OCI-LY3 (cell line): ENCODE measurements around the gene PACRG.

Experiments
- H2AFZ ChIP-seq: fragments of 200-600, 300-600 bp; shearing (Covaris generic); 2 replicates; pipeline ENCODE4 v1.6.0; 2014; ENCODE audit warnings: antibody characterized with exemption, low read depth, low read length
- H3K27ac ChIP-seq: fragments of 200-600, 300-600 bp; sonication (generic); 2 replicates; pipeline ENCODE4 v1.5.1; 2014; ENCODE audit warnings: mild to moderate bottlenecking, low read length, moderate library complexity, mixed read lengths
- H3K27me3 ChIP-seq: fragments of 200-600, 300-600 bp; sonication (generic); 2 replicates; pipeline ENCODE4 v1.6.1; 2014; ENCODE audit warnings: low read depth, low read length, mixed read lengths
- H3K36me3 ChIP-seq: fragments of 200-600, 300-600 bp; sonication (generic); replicated peaks from 2 replicates; pipeline ENCODE3; 2014; ENCODE audit warnings: low read depth, low read length, mixed read lengths
- H3K4me1 ChIP-seq: fragments of 300-600, 200-600 bp; sonication (generic); 2 replicates; pipeline ENCODE4 v1.6.1; 2014; ENCODE audit warnings: low read length, mixed read lengths
- H3K4me2 ChIP-seq: fragments of 200-600, 300-600 bp; sonication (generic); 2 replicates; pipeline ENCODE4 v1.6.1; 2014; ENCODE audit warnings: low read length, mixed read lengths
- H3K4me3 ChIP-seq: fragments of 300-600, 200-600 bp; sonication (generic); 2 replicates; pipeline ENCODE4 v1.5.1; 2014; ENCODE audit warnings: antibody characterized with exemption, mild to moderate bottlenecking, low read length, moderate library complexity
- H3K79me2 ChIP-seq: fragments of 300-600, 200-600 bp; shearing (Covaris generic); 2 replicates; pipeline ENCODE4 v1.6.1; 2014; ENCODE audit warnings: mild to moderate bottlenecking, low read length, mixed read lengths
- H3K9ac ChIP-seq: fragments of 300-600, 200-600 bp; shearing (Covaris generic); 2 replicates; pipeline ENCODE4 v1.6.0; 2014; ENCODE audit warnings: mild to moderate bottlenecking, low read length, moderate library complexity
- H3K9me3 ChIP-seq: fragments of 200-600, 300-600 bp; shearing (Covaris generic); 2 replicates; pipeline ENCODE4 v1.6.1; 2014; ENCODE audit warnings: low read length, mixed read lengths; ENCODE audit not compliant: insufficient read depth
- H4K20me1 ChIP-seq: fragments of 200-600, 300-600 bp; sonication (generic); 2 replicates; pipeline ENCODE4 v1.6.1; 2016; ENCODE audit warnings: low read length, mixed read lengths; ENCODE audit not compliant: insufficient read depth
- EZH2phosphoT487 ChIP-seq: fragments of 200-600 bp; shearing (Covaris generic); IDR thresholded peaks from 2 replicates; pipeline ENCODE4 v1.6.1; 2018; ENCODE audit warnings: antibody characterized with exemption, mixed run types, low read depth
- TF ChIP-seq, protein P1 (sequence below): fragments of 200-600, 300-600 bp; sonication (generic); IDR thresholded peaks from 2 replicates; pipeline ENCODE4 v1.5.1; 2014; ENCODE audit warnings: antibody characterized with exemption, low read length, low read depth

PACRG gene

GRCh38 chr6:163284151-163284550 lies 556.4 kb downstream of the PACRG start:
- no peak overlapping the region for H3K4me2 ChIP-seq
- no peaks in the 10 kb centered on the region for H3K79me2 ChIP-seq
- TF ChIP-seq, protein P1, sequence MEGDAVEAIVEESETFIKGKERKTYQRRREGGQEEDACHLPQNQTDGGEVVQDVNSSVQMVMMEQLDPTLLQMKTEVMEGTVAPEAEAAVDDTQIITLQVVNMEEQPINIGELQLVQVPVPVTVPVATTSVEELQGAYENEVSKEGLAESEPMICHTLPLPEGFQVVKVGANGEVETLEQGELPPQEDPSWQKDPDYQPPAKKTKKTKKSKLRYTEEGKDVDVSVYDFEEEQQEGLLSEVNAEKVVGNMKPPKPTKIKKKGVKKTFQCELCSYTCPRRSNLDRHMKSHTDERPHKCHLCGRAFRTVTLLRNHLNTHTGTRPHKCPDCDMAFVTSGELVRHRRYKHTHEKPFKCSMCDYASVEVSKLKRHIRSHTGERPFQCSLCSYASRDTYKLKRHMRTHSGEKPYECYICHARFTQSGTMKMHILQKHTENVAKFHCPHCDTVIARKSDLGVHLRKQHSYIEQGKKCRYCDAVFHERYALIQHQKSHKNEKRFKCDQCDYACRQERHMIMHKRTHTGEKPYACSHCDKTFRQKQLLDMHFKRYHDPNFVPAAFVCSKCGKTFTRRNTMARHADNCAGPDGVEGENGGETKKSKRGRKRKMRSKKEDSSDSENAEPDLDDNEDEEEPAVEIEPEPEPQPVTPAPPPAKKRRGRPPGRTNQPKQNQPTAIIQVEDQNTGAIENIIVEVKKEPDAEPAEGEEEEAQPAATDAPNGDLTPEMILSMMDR = no peak
- TF ChIP-seq EZH2phosphoT487 = no peak
- no peak overlapping the region for H3K4me3 ChIP-seq
- no peak overlapping the region for H2AFZ ChIP-seq
- no peak overlapping the region for H3K27ac ChIP-seq
- no peaks in the 10 kb centered on the region for H3K4me1 ChIP-seq
- H3K9ac ChIP-seq = no peak overlapping the region
- H3K9me3 ChIP-seq = no peaks in the 10 kb centered on the region
- H3K27me3 ChIP-seq = no peaks in the 10 kb centered on the region
- no peaks in the 10 kb centered on the region for H4K20me1 ChIP-seq
- H3K36me3 ChIP-seq = no peaks in the 10 kb centered on the region

GRCh38 chr6:163285691-163286090 lies 557.9 kb downstream of the PACRG start:
- Histone ChIP-seq H3K9me3 (no peaks in the 10 kb centered on the region), H4K20me1 (no peaks in the 10 kb centered on the region), H3K27ac (no peak overlapping the region), H3K9ac (no peak overlapping the region), H3K4me1 (no peaks in the 10 kb centered on the region), H2AFZ (no peak overlapping the region), H3K36me3 (no peaks in the 10 kb centered on the region), H3K27me3 (no peaks in the 10 kb centered on the region), H3K4me2 (no peak overlapping the region), H3K79me2 (no peaks in the 10 kb centered on the region), H3K4me3 (no peak overlapping the region)
- TF ChIP-seq, protein P1 = no peak
- TF ChIP-seq EZH2phosphoT487 = no peak

DNA sequence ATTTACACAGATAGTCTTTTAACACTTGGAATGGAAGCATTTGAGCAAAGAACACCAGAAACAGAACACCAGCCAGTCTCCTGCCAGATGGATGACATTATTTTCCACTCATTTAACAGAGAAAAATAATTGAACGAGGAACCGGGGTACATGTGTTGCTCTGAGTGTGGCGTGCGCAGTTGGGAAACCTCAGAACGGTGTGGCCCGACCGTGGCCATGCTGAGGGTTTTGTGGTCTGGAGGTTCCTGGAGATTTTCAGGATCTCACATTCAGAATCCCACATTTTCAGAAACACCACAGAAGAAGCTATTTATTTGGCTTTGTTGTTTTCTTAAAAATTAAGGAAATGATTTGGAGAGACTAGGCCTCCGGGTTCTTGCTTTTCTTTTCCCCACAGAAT lies 559.9 kb downstream of the PACRG start:
- H3K27me3 ChIP-seq = no peaks in the 10 kb centered on the region
- no peak for TF ChIP-seq EZH2phosphoT487
- TF ChIP-seq, protein P1 = no peak
- no peaks in the 10 kb centered on the region for H3K36me3 ChIP-seq
- H3K79me2 ChIP-seq = no peaks in the 10 kb centered on the region
- no peak overlapping the region for H3K4me3 ChIP-seq
- no peaks in the 10 kb centered on the region for H3K4me1 ChIP-seq
- H3K9ac ChIP-seq = no peak overlapping the region
- H3K4me2 ChIP-seq = no peak overlapping the region
- H4K20me1 ChIP-seq = no peaks in the 10 kb centered on the region
- H3K27ac ChIP-seq = no peak overlapping the region
- H2AFZ ChIP-seq = no peak overlapping the region
- H3K9me3 ChIP-seq = no peaks in the 10 kb centered on the region

DNA sequence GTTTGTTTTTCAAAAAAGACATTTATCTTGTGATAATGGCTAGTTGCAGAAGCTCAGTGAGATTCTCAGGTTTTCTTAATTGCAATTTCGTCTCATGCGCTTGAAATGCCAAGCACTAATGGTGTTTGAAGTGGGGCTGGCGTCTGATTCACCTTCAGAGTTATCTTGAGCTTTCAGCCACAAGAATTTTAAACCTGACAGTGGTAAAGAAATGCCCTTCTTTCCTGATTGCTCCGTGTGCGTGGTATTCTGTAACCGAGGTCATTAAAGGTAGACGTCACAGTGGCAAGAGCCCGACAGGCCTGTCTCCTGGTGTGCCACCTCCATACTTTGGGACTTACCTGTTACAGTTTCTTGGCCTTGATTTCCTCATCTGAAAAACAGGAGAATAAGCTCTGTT lies 560.3 kb downstream of the PACRG start:
- H3K4me1 ChIP-seq = no peaks in the 10 kb centered on the region
- H4K20me1 ChIP-seq = no peaks in the 10 kb centered on the region
- no peak overlapping the region for H3K27ac ChIP-seq
- no peak overlapping the region for H2AFZ ChIP-seq
- no peaks in the 10 kb centered on the region for H3K27me3 ChIP-seq
- no peaks in the 10 kb centered on the region for H3K36me3 ChIP-seq
- no peaks in the 10 kb centered on the region for H3K79me2 ChIP-seq
- no peak for TF ChIP-seq EZH2phosphoT487
- TF ChIP-seq, protein P1 = no peak
- no peak overlapping the region for H3K9ac ChIP-seq
- no peak overlapping the region for H3K4me2 ChIP-seq
- no peak overlapping the region for H3K4me3 ChIP-seq
- H3K9me3 ChIP-seq = no peaks in the 10 kb centered on the region
